Measurements from ENCODE around the gene PARM1.

Gene PARM1

GRCh38 chr4:75063433-75063832, 130.5 kb downstream of the PARM1 start:
- TF ChIP-seq Cebpa-rat (IDR thresholded peaks at IDR 0.05), result no peak
- H3K36me3 ChIP-seq, result no peaks in the 10 kb centered on the region
- no peak overlapping the region for H3K27ac ChIP-seq
- no peak overlapping the region for H3K4me3 ChIP-seq
- H3K27me3 ChIP-seq, result no peaks in the 10 kb centered on the region
- 0 out of 20 replicates have a peak, but pooled peaks cover 0 to 5% (median 0%) of the 10 kb centered on the region in 10 experiments for H3K4me1 ChIP-seq
- no peak overlapping the region for H3K4me2 ChIP-seq
- no peaks in the 10 kb centered on the region for H3K9me3 ChIP-seq (replicated peaks in 1 of 11)
- H3K9ac ChIP-seq, result no peak overlapping the region
- no peaks in the 10 kb centered on the region for H4K20me1 ChIP-seq

GRCh38 chr4:75065909-75066308, 133.0 kb downstream of the PARM1 start:
- Histone ChIP-seq H3K27me3 (no peaks in the 10 kb centered on the region), H3K9me3 (replicated peaks in 1 of 11) (no peaks in the 10 kb centered on the region), H3K36me3 (no peaks in the 10 kb centered on the region), H3K4me3 (no peak overlapping the region), H3K4me1 (peaks cover 8 to 21% (median 15%) of the 10 kb centered on the region in 10 experiments; a peak in 19 of 20 replicates), H3K4me2 (no peak overlapping the region), H3K27ac (no peak overlapping the region), H4K20me1 (no peaks in the 10 kb centered on the region), H3K9ac (no peak overlapping the region)
- TF ChIP-seq Cebpa-rat (IDR thresholded peaks at IDR 0.05), result no peak

- no peaks in the 10 kb centered on the region for H3K9me3 ChIP-seq (replicated peaks in 1 of 11)
- H4K20me1 ChIP-seq, result no peaks in the 10 kb centered on the region
- no peak for TF ChIP-seq Cebpa-rat (IDR thresholded peaks at IDR 0.05)
- no peaks in the 10 kb centered on the region for H3K36me3 ChIP-seq
- no peaks in the 10 kb centered on the region for H3K27me3 ChIP-seq
- no peak overlapping the region for H3K4me3 ChIP-seq
- H3K9ac ChIP-seq, result no peak overlapping the region
- no peak overlapping the region for H3K27ac ChIP-seq
- peak overlapping the region; percentile 57 to 81 (median 65) for H3K4me2 ChIP-seq
- peaks cover 8 to 21% (median 15%) of the 10 kb centered on the region in 10 experiments; a peak in 19 of 20 replicates for H3K4me1 ChIP-seq
These were observed 136.7 kb downstream of the PARM1 start for GRCh38 chr4:75069493-75070074.

GRCh38 chr4:75071317-75071716, 138.4 kb downstream of the PARM1 start:
- Histone ChIP-seq H3K36me3 (no peaks in the 10 kb centered on the region), H3K27me3 (no peaks in the 10 kb centered on the region), H3K4me1 (peaks cover 8 to 21% (median 13%) of the 10 kb centered on the region in 10 experiments; a peak in 19 of 20 replicates), H3K4me2 (no peak overlapping the region), H3K9ac (no peak overlapping the region), H4K20me1 (no peaks in the 10 kb centered on the region), H3K27ac (no peak overlapping the region), H3K4me3 (no peak overlapping the region), H3K9me3 (replicated peaks in 1 of 11) (0 out of 22 replicates have a peak, but pooled peaks cover 0 to 3% (median 0%) of the 10 kb centered on the region in 11 experiments)
- no peak for TF ChIP-seq Cebpa-rat (IDR thresholded peaks at IDR 0.05)

- Histone ChIP-seq H3K27ac (no peak overlapping the region), H3K27me3 (no peaks in the 10 kb centered on the region)
These were observed 148.0 kb downstream of the PARM1 start for GRCh38 chr4:75080888-75081287.

GRCh38 chr4:75081561-75081960, 148.6 kb downstream of the PARM1 start:
- TF ChIP-seq Cebpa-rat (IDR thresholded peaks at IDR 0.05), result no peak
- Histone ChIP-seq H3K9me3 (replicated peaks in 1 of 11) (peaks cover 0 to 10% (median 0%) of the 10 kb centered on the region in 11 experiments; a peak in 5 of 22 replicates), H3K4me1 (no peaks in the 10 kb centered on the region; a peak in 1 of 20 replicates), H3K4me3 (no peak overlapping the region), H3K4me2 (no peak overlapping the region), H3K27me3 (no peaks in the 10 kb centered on the region), H3K27ac (no peak overlapping the region), H3K9ac (no peak overlapping the region), H4K20me1 (no peaks in the 10 kb centered on the region), H3K36me3 (no peaks in the 10 kb centered on the region; a peak in 1 of 22 replicates)

More at GRCh38 chr4:75080888-75081287, 148.0 kb downstream of the PARM1 start:
- Histone ChIP-seq H3K4me3 (no peak overlapping the region), H4K20me1 (no peaks in the 10 kb centered on the region), H3K4me1 (no peaks in the 10 kb centered on the region; a peak in 1 of 20 replicates), H3K9me3 (replicated peaks in 1 of 11) (peaks cover 0 to 10% (median 0%) of the 10 kb centered on the region in 11 experiments; a peak in 5 of 22 replicates), H3K9ac (no peak overlapping the region), H3K36me3 (no peaks in the 10 kb centered on the region; a peak in 1 of 22 replicates), H3K4me2 (no peak overlapping the region)
- no peak for TF ChIP-seq Cebpa-rat (IDR thresholded peaks at IDR 0.05)

- Histone ChIP-seq H3K27ac (no peak overlapping the region), H3K9ac (no peak overlapping the region), H4K20me1 (no peaks in the 10 kb centered on the region), H3K9me3 (replicated peaks in 1 of 11) (peaks cover 0 to 4% (median 0%) of the 10 kb centered on the region in 11 experiments; a peak in 1 of 22 replicates), H3K36me3 (no peaks in the 10 kb centered on the region), H3K4me3 (no peak overlapping the region), H3K4me2 (no peak overlapping the region), H3K4me1 (no peaks in the 10 kb centered on the region; a peak in 1 of 20 replicates), H3K27me3 (no peaks in the 10 kb centered on the region)
- TF ChIP-seq Cebpa-rat (IDR thresholded peaks at IDR 0.05), result no peak
These were observed 154.5 kb downstream of the PARM1 start for GRCh38 chr4:75087416-75087815.

GRCh38 chr4:75087865-75088264, 154.9 kb downstream of the PARM1 start:
- no peaks in the 10 kb centered on the region; a peak in 1 of 20 replicates for H3K4me1 ChIP-seq
- H3K27ac ChIP-seq, result no peak overlapping the region
- no peaks in the 10 kb centered on the region for H3K27me3 ChIP-seq
- TF ChIP-seq Cebpa-rat (IDR thresholded peaks at IDR 0.05), result no peak
- no peak overlapping the region for H3K4me3 ChIP-seq
- H3K36me3 ChIP-seq, result no peaks in the 10 kb centered on the region
- no peak overlapping the region for H3K9ac ChIP-seq
- no peaks in the 10 kb centered on the region for H4K20me1 ChIP-seq
- peaks cover 0 to 4% (median 0%) of the 10 kb centered on the region in 11 experiments; a peak in 1 of 22 replicates for H3K9me3 ChIP-seq (replicated peaks in 1 of 11)
- H3K4me2 ChIP-seq, result no peak overlapping the region

- peaks cover 0 to 4% (median 0%) of the 10 kb centered on the region in 11 experiments; a peak in 2 of 22 replicates for H3K9me3 ChIP-seq (replicated peaks in 1 of 11)
- no peak overlapping the region for H3K9ac ChIP-seq
- H3K4me3 ChIP-seq, result no peak overlapping the region
- no peak for TF ChIP-seq Cebpa-rat (IDR thresholded peaks at IDR 0.05)
- no peak overlapping the region for H3K27ac ChIP-seq
- H4K20me1 ChIP-seq, result no peaks in the 10 kb centered on the region
- no peak overlapping the region for H3K4me2 ChIP-seq
- H3K4me1 ChIP-seq, result no peaks in the 10 kb centered on the region
- H3K27me3 ChIP-seq, result no peaks in the 10 kb centered on the region
- no peaks in the 10 kb centered on the region for H3K36me3 ChIP-seq
These were observed 156.3 kb downstream of the PARM1 start for GRCh38 chr4:75089206-75089605.

- Histone ChIP-seq H3K9me3 (replicated peaks in 1 of 11) (peaks cover 14 to 39% (median 27%) of the 10 kb centered on the region in 11 experiments; a peak in 21 of 22 replicates), H4K20me1 (no peaks in the 10 kb centered on the region), H3K27ac (no peak overlapping the region), H3K9ac (no peak overlapping the region), H3K27me3 (no peaks in the 10 kb centered on the region), H3K4me1 (peaks cover 0 to 13% (median 0%) of the 10 kb centered on the region in 10 experiments; a peak in 6 of 20 replicates), H3K4me2 (no peak overlapping the region), H3K4me3 (no peak overlapping the region), H3K36me3 (no peaks in the 10 kb centered on the region)
- no peak for TF ChIP-seq Cebpa-rat (IDR thresholded peaks at IDR 0.05)
These were observed 166.4 kb downstream of the PARM1 start for GRCh38 chr4:75099321-75099720.

Data from BLaER1 treated with 17β-estradiol and CSF1 and Interleukin-3, amounts not matched to agents 10 nM and 100 nM (cell line).